ENCODE results near the gene EXD3.
A peak's percentile ranks its signal among the peaks of the same experiment; 100 is the strongest.
"Not testable (repeated sequence)": the region's sequence is repeated elsewhere in the genome, so short reads cannot be mapped to it uniquely, and the experiment has no call there.

EXD3 gene

GRCh38 chr9:137339908-137340462 lies 83.0 kb downstream of the EXD3 start:
- not testable (repeated sequence) for DNase-seq (ENCODE audit: low spot score)

DNA sequence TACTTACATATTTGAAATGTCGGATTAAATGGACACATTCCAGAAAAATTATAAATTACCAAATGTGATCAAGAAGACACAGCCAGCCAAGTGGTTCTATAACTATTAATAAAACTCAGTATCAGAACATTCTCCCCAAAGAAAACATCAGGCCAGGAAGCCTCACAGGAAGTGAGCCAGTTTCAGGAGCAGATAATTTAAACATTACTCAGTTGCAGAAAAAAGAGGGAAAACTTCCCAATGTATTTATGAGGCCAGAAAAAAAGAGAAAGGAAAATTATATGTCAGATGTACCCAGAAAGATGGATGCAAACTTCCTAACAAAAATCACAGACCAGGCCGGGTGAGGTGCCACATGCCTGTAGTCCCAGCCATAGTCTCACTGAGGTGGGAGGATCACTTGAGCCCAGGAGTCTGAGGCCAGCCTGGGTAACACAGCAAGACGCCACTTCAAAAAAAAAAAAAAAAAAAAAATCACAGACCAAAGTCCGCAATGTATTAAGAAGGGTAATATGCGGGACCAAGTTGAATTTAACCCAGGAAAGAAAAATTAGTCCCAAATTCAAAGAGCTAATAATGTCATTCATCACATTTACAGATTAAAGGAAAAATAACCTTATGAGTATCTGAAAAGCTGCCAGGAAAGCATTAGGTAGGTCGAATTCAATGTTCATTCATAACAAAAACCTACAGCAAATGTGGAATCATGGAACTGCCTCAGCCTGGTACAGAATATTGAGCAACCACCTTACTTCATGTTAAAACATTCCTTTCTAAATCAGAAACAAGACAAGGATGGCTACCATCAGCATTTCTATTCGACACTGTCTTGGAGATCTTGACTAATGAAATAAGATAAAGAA lies 83.7 kb downstream of the EXD3 start:
- DNase-seq (ENCODE audit: low spot score) = no peak

- no peak for DNase-seq (ENCODE audit: low spot score)
Measured at GRCh38 chr9:137336735-137337134, 86.2 kb downstream of the EXD3 start.

DNA sequence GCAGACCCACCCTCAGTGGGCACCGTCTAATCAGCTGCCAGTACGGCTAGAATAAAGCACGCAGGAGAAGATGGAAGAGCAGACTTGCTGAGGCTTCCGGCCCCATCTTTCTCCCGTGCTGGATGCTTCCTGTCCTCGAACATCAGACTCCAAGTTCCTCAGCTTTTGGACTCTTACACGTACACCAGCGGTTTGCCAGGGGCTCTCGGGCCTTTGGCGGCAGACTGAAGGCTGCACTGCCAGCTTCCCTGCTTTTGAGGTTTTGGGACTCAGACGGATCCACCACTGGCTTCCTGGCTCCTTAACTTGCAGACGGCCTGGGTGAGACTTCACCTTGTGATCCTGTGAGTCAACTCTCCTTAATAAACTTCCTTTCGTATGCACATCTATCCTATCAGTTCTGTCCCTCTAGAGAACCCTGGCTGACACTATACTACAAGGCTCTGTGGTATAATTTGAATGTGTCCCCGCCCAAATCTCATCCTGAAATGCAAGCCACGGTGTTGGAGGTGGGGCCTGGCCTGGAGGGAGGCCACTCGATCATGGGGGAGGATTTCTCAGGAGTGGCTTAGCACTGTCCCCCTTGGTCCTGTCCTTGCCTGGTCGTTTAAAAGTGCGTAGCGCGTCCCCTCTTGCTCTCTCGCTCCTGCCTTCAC lies 89.8 kb downstream of the EXD3 start:
- no peak for DNase-seq (ENCODE audit: low spot score)

GRCh38 chr9:137331929-137332328 lies 91.0 kb downstream of the EXD3 start:
- DNase-seq (ENCODE audit: low spot score) = no peak

DNA sequence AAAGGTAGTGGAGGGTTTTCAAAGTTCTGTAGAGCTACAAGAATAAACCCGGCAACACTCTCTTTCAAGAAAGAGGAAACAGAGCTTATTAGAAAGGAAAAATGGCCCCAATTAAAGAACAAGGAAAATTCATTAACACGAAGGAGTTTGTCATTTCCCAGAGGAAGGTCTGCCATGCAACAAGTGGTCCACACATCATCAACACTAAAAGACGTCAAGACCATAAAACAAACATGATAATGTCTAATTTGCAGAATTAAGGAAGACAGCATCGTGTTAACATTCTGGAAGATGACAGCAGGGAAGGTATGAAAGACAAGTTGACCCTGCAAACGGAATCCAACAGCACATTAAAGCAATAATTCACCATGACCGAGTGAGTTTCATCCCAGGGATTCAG lies 92.3 kb downstream of the EXD3 start:
- DNase-seq (ENCODE audit: low spot score) = no peak

DNA sequence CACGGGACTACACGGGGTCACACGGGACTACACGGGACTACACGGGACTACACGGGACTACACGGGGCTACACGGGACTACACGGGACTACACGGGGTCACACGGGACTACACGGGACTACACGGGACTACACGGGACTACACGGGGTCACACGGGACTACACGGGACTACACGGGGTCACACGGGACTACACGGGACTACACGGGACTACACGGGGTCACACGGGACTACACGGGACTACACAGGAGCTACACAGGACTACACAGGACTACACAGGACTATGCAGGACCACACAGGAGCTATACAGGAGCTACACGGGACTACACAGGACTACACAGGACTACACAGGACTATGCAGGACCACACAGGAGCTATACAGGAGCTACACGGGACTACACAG lies 93.4 kb downstream of the EXD3 start:
- not testable (repeated sequence) for DNase-seq (ENCODE audit: low spot score)

GRCh38 chr9:137327641-137328550 lies 95.1 kb downstream of the EXD3 start:
- not testable (repeated sequence) for DNase-seq (ENCODE audit: low spot score)

DNA sequence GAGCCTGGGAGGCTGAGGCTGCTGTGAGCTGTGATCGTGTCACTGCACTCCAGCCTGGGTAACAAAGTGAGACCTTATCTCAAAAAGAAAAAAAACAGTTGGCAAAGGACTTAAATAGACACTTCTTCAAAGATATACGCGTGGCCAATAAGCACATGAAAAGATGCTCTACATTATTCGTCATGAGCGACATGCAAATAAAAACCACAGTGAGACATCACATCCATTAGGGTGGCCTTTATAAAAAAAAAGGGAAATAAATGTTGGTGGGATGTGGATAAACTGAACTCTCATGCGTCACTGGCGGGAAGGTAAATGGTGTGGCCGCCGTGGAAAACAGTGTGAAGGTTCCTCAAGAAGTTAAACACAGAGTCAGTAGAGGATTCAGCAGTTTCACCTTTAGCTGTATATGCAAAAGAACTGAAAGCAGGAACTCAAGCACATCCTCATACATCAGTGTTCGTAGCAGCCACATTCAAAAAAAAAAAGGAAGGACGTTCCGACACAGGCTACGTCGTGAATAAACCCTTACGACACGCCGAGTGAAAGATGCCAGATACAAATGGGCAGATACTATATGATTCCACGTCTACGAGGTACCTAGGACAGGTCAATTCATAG lies 96.4 kb downstream of the EXD3 start:
- no peak for DNase-seq (ENCODE audit: low spot score)

DNA sequence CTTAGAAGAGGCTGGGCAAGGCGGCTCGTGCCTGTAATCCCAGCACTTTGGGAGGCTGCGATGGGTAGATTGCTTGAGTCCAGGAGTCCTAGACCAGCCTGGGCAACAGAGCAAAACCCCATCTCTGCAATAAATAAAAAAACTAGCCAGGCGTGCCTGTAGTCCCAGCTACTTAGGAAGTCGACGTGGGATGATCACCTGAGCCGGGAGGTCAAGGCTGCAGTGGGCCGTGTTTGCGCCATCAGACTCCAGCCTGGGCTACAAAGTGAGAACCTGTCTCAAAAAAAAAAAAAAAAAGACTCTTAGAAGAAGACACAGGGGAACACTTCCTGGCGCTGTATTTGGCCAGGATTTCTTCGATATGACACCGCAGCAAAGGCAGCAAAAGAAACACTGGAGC lies 97.2 kb downstream of the EXD3 start:
- no peak for DNase-seq (ENCODE audit: low spot score)

GRCh38 chr9:137325124-137325523 lies 97.8 kb downstream of the EXD3 start:
- DNase-seq (ENCODE audit: low spot score) = no peak

DNA sequence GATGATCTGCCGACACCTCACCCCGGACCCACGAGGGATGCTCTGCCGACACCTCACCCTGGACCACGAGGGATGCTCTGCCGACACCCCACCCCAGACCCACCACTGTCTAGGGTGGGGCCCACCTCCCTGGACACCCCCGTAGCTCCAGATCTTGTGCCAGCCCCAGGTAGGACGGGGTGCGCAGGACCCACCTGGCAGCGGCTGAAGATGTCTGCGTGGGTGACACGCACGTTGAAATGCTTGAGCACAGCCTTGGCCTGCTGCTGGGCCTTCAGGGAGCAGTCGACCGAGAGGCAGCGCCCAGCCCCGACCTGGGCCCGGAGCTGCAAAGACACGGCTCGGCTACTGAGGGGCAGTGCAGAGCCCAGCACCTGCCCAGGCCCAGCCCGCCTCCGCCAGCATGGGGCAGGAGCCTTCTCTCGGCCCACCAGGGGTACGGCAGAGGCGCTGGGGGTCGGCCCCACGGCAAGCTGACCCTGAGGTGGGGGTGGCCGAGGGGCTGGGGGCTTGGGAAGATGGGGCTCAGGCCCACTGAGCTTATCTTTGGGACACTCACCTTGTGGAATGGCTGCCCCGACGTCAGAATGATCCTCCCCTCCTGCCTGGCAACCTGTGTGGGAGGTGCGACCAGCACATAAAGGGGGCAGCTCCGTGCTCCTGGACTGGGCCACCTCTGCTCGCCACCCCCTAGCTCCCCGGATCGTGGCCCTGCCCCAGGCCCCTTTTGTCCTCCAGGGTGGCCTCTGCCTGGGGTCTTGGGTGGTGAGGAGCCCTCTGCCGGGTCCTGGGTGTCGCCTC lies 99.2 kb downstream of the EXD3 start:
- DNase-seq (ENCODE audit: low spot score) = no peak

GRCh38 chr9:137321726-137322361 lies 101.1 kb downstream of the EXD3 start:
- DNase-seq (ENCODE audit: low spot score) = no peak

DNA sequence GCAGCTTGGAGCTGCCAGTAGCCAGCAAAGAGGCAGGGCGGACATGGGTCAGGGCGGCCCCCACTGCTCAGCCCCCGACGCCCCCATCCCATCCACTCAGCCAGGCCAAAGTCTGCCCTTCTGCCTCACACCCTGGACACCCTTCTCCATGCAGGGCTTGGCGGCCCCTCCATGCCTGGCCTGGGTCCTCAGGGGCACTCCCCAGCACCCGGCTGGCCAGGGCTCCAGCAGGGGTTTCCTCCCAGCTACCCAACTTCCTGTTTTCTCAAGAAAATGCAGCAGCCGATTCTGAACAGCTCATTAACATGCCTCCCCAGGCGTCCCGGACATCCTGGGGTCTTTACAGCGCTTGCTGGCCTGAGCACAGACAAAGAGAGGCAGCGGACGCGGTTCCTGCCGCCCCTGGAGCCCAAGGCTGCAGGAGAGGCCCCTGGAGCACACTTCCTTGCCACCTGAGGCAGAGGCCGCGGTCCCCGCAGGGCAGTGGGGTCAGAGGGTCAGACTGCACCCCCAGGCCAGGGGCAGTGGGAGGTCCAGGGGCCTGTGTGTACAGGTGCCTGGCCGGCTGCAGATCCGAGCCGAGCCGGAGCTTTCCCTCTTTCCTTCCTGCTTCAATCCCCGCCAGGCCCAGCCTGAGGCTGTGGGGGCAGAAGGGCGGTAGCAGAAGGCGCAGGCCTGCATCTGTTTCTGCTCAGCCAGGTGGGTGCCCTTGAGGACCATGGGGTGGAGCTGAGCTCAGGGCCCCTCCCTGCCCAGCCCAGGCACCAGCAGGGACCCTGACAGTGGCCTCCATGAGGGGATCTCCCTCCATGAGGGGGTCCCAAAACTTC lies 102.2 kb downstream of the EXD3 start:
- peak; percentile 14 for DNase-seq (ENCODE audit: low spot score)

- DNase-seq (ENCODE audit: low spot score) = no peak
Measured at GRCh38 chr9:137319739-137320551, 103.0 kb downstream of the EXD3 start.

DNA sequence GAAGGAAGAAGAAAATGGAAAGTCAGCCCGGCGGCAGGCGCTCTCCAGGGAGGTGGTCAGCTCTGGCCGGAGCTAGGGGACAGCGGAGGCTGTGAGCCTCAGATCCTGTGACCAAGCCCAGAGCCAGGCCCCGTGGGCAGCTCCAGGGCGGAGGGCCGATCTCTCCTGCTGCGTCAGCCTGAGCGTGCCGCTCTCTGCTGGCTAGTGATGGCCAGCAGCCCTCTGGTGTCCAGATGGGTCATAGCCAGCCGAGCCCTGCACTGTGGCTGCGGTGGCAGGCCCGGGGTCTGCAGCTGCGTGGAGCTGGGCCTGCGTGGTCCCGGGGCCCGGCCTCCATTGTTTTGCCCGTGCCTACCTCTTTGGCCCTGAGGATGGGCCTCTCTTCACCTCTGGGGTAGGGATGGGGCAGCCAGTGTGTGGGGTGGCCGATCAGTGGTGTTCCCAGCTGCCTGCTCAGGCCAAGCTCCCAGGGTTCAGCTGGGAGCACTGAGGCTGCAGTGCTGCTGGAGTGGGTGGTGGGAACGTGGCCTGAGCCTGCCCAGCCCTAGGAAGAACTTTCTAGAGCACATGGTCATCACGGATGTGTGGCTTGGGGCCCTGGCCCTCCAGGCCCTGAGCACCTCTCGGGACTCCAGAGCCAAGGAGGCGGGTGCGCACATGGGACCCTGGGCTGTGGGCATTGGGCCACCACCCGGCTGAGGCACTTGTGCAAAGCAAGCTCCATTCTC lies 103.8 kb downstream of the EXD3 start:
- DNase-seq (ENCODE audit: low spot score) = peak; percentile 93

DNA sequence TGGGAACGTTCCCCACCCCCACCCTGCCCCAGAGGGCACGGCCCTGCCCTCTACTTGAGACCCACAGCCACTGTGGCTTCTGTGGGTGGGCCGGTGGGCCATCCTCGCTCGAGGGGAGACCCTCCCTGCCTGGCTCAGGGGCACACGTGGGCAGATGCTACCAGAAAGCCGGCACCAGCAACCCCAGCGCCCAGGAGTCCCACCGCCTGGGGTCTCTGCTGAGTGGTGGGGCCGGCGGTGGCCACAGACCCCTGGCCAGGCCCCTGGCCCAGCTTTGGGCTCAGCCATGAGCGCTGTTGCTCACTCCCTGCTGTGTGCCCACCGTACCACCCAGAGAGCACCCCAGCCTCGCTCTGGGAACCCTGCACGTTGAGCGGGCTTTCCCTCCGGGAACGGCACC lies 104.4 kb downstream of the EXD3 start:
- peak; percentile 15 for DNase-seq (ENCODE audit: low spot score)

Data from HuH-7 (cell line).